Measurements from ENCODE around the gene SMPD3. TPM values are rescaled to one million over a fixed set of nuclear protein-coding genes. Genes with fewer than 3 reads are reported as not detected.

SMPD3 gene
- polyA plus RNA-seq, 2 of the 4 experiments (the other 2 are of a cell fraction): 0.04 to 0.13 TPM

- FAIRE-seq: no peak
- no peak for ATAC-seq
- Histone ChIP-seq H3K4me2 (no peak overlapping the region), H3K27ac (no peak overlapping the region), H3K4me3 (no peak overlapping the region), H3K9me3 (no peaks in the 10 kb centered on the region), H3K4me1 (no peaks in the 10 kb centered on the region)
- TF ChIP-seq FOSB (CRISPR knock-in tag; IDR thresholded peaks at IDR 0.05) (no peak), HOXA7 (CRISPR knock-in tag; IDR thresholded peaks at IDR 0.05) (no peak), ZSCAN20 (CRISPR knock-in tag; IDR thresholded peaks at IDR 0.05) (no peak)
- ChIA-PET POLR2A (no interaction called here), CTCF (interaction anchor here (0.8 to 3.0 kb wide), 4 partner anchors 10 to 142 kb away, joined by 3 to 11 read pairs (median 3); no protein-coding TSS in a partner anchor)
- no peak for DNase-seq (ENCODE audit: low read depth in 1 of 2, low spot score in 1 of 2)
- WGBS (ENCODE audit: missing lambda C conversion rate): 51% methylated on average over 14 of the region's 14 CpGs
Observed at GRCh38 chr16:68386628-68387027, 61.7 kb downstream of the SMPD3 start.

GRCh38 chr16:68385371-68385770 lies 62.9 kb downstream of the SMPD3 start:
- Histone ChIP-seq H3K9me3 (no peaks in the 10 kb centered on the region), H3K4me1 (no peaks in the 10 kb centered on the region), H3K4me3 (no peak overlapping the region), H3K4me2 (no peak overlapping the region), H3K27ac (no peak overlapping the region)
- ChIA-PET CTCF (interaction anchor here (2.0 to 3.0 kb wide), 2 partner anchors 11 to 19 kb away, joined by 6 to 11 read pairs; no protein-coding TSS in a partner anchor), POLR2A (no interaction called here)
- 54% methylated on average over 6 of the region's 6 CpGs for WGBS (ENCODE audit: missing lambda C conversion rate)
- ATAC-seq: no peak
- no peak for DNase-seq (ENCODE audit: low read depth in 1 of 2, low spot score in 1 of 2)
- no peak for FAIRE-seq
- no peak for TF ChIP-seq KDM1A (IDR thresholded peaks at IDR 0.05; ENCODE audit: low read depth)
- no peak for TF ChIP-seq POLR2AphosphoS2 (conservative IDR thresholded peaks at IDR 0.05; ENCODE audit: low read length)
- TF ChIP-seq RARB (CRISPR knock-in tag; IDR thresholded peaks at IDR 0.05): no peak
- no peak for TF ChIP-seq TP53 (CRISPR knock-in tag; IDR thresholded peaks at IDR 0.05)
- no peak for TF ChIP-seq EHMT2 (IDR thresholded peaks at IDR 0.05; ENCODE audit: low read depth)
- no peak for TF ChIP-seq EHF (CRISPR knock-in tag; IDR thresholded peaks at IDR 0.05)
- no peak for TF ChIP-seq TFCP2L1 (CRISPR knock-in tag; IDR thresholded peaks at IDR 0.05)
- TF ChIP-seq FOSB (CRISPR knock-in tag; IDR thresholded peaks at IDR 0.05): no peak
- TF ChIP-seq REST (IDR thresholded peaks at IDR 0.05): no peak

GRCh38 chr16:68384288-68385161 lies 63.8 kb downstream of the SMPD3 start:
- no peak for FAIRE-seq
- peak; percentile 30 for TF ChIP-seq MAFK (IDR thresholded peaks at IDR 0.05; ENCODE audit: partially characterized antibody)
- TF ChIP-seq CHD2 (IDR thresholded peaks at IDR 0.05; ENCODE audit: low read length, partially characterized antibody): no peak
- no peaks in the 10 kb centered on the region for H3K9me3 ChIP-seq
- no peak overlapping the region for H3K27ac ChIP-seq
- no peak for ATAC-seq
- H3K4me3 ChIP-seq: no peak overlapping the region
- POLR2A ChIA-PET: no interaction called here
- H3K4me2 ChIP-seq: no peak overlapping the region
- no peaks in the 10 kb centered on the region for H3K4me1 ChIP-seq
- CTCF ChIA-PET: interaction anchor here (1.1 to 3.0 kb wide), 3 partner anchors 12 to 24 kb away, joined by 3 to 11 read pairs (median 6); no protein-coding TSS in a partner anchor
- 80% methylated on average over 7 of the region's 7 CpGs for WGBS (ENCODE audit: missing lambda C conversion rate)
- no peak for DNase-seq (ENCODE audit: low read depth in 1 of 2, low spot score in 1 of 2)

GRCh38 chr16:68383858-68384257 lies 64.5 kb downstream of the SMPD3 start:
- CTCF ChIA-PET: interaction anchor here (1.1 kb wide), 1 partner anchor 25 kb away, joined by 3 read pairs; no protein-coding TSS in a partner anchor

More at GRCh38 chr16:68383858-68384257, 64.5 kb downstream of the SMPD3 start:
- WGBS (ENCODE audit: missing lambda C conversion rate): 79% methylated on average over 3 of the region's 4 CpGs
- no peak for FAIRE-seq
- POLR2A ChIA-PET: no interaction called here
- H3K4me2 ChIP-seq: no peak overlapping the region
- no peak for ATAC-seq
- TF ChIP-seq JUN (IDR thresholded peaks at IDR 0.05): no peak
- no peak for TF ChIP-seq SMC3 (IDR thresholded peaks at IDR 0.05)
- TF ChIP-seq ELK1 (IDR thresholded peaks at IDR 0.05; ENCODE audit: low read depth, low read length): no peak
- no peak for TF ChIP-seq ATOH8 (CRISPR knock-in tag; IDR thresholded peaks at IDR 0.05; ENCODE audit: low read depth)
- no peak for TF ChIP-seq RNF2 (IDR thresholded peaks at IDR 0.05; ENCODE audit: borderline replicate concordance, low read depth)
- no peak for TF ChIP-seq PHF8 (IDR thresholded peaks at IDR 0.05; ENCODE audit: borderline replicate concordance, low read depth)
- no peak for TF ChIP-seq CBX8 (IDR thresholded peaks at IDR 0.05)
- no peak for TF ChIP-seq E2F6 (IDR thresholded peaks at IDR 0.05; ENCODE audit: borderline replicate concordance, low read depth)
- no peak for TF ChIP-seq KDM5A (IDR thresholded peaks at IDR 0.05)
- TF ChIP-seq CEBPB (IDR thresholded peaks at IDR 0.05): no peak
- no peaks in the 10 kb centered on the region for H3K4me1 ChIP-seq
- H3K4me3 ChIP-seq: no peak overlapping the region
- no peak overlapping the region for H3K27ac ChIP-seq
- no peak for DNase-seq (ENCODE audit: low read depth in 1 of 2, low spot score in 1 of 2)
- no peaks in the 10 kb centered on the region for H3K9me3 ChIP-seq
